Choroid plexus epithelial cell (primary cell): ENCODE measurements around the gene NQO2.

Source experiments
- DNase-seq: peaks from one replicate; pipeline ENCODE4 v3.0.0-alpha.2; 2010; ENCODE audit warnings: low read depth
- H3K4me3 ChIP-seq: 2 replicates; pipeline ENCODE4 v1.5.1; 2011; ENCODE audit warnings: low read depth, mild to moderate bottlenecking, control low read depth, low read length, moderate library complexity
- TF ChIP-seq, protein P1 (sequence below): conservative IDR thresholded peaks from 2 replicates; pipeline ENCODE4 v1.5.1; 2011; ENCODE audit warnings: low read depth, mild to moderate bottlenecking, control low read depth, inconsistent platforms, low read length, moderate library complexity

NQO2 gene

DNA sequence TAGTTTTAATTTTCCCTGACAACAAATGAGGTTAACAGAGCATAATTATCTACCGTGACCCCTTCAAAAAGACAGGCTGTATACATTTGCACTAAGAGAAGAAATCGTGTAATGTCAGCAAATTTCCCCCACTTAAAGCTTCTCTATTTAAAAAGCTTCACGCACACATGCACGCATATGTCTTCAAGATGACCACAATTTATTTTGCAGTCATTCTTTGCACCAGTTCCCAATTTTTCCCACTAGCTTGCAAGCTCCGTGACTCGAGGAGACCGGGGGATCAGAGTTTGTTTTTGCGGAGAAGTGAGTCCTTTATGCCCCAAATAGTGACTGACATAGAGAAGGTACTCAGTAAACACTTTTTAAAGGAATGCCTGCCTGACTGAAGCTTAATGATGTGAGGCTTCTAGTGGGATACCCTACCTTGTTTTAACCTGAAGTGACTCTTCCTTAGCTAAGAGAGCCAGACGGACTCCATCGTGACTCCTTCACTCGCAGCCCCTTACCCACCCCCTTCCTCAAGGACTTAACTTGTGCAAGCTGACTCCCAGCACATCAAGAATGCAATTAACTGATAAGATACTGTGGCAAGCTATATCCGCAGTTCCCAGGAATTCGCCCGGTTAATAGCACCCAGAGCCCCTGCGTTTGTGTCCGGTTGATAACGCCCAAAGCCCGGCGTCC is 9.3 kb upstream of the NQO2 start:
- H3K4me3 ChIP-seq = peak overlapping the region; percentile 77
- TF ChIP-seq, protein P1, sequence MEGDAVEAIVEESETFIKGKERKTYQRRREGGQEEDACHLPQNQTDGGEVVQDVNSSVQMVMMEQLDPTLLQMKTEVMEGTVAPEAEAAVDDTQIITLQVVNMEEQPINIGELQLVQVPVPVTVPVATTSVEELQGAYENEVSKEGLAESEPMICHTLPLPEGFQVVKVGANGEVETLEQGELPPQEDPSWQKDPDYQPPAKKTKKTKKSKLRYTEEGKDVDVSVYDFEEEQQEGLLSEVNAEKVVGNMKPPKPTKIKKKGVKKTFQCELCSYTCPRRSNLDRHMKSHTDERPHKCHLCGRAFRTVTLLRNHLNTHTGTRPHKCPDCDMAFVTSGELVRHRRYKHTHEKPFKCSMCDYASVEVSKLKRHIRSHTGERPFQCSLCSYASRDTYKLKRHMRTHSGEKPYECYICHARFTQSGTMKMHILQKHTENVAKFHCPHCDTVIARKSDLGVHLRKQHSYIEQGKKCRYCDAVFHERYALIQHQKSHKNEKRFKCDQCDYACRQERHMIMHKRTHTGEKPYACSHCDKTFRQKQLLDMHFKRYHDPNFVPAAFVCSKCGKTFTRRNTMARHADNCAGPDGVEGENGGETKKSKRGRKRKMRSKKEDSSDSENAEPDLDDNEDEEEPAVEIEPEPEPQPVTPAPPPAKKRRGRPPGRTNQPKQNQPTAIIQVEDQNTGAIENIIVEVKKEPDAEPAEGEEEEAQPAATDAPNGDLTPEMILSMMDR = no peak
- DNase-seq = peak; percentile 60

DNA sequence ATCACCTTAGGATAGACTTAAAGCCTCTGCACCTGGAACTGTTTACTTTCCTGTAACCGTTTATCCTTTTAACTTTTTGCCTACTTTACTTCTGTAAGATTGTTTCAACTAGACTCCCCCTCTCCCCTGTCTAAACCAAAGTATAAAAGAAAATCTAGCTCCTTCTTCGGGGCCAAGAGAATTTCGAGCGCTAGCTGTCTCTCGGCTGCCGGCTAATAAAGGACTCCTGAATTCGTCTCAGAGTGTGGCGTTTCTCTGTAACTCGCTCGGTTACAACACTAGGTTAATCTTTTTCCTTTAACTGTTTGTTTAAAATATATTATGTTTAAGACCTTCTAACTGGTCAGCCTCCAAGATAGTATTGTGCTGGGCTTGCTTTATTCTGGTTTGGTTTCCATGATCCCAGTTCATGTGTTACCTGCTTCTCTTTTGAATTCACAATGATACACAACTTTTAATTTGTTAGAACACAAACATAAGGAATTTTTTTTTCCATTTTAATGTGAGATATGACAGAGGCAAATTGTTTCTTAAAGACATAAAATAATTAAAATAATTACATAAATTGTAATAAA is 8.7 kb upstream of the NQO2 start:
- TF ChIP-seq, protein P1 = no peak
- peak overlapping the region; percentile 77 for H3K4me3 ChIP-seq
- no peak for DNase-seq

DNA sequence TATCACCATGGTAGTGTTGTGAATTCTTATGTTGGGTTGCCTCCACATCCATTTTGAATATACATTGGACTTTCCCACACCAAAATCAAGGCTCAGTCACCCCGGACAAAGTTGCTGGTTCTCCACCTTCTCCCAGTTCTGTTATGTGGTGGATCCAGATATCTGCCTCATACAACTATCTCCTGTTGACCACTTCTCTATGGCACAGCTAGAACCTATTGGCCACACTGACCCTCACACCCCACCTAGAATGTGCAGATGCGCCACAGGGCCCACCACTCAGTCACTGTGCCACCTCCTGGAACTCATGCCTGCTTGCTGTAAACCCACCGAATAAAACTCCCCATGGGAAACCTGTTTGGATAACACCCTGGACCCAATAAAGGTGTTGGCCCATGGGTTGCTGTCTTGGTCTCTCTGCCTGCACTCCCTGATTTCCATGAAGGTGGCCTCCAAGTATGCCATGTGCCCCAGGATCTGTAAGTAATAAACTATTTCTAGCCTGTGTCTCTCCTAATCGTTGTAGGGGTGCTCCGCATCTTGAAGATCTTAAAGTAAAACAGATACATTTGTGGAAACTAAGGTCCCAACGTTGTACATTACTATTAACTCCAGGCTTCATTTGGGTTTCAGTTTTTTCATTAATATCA is 7.2 kb upstream of the NQO2 start:
- DNase-seq = no peak
- H3K4me3 ChIP-seq = no peak overlapping the region
- TF ChIP-seq, protein P1 = no peak

DNA sequence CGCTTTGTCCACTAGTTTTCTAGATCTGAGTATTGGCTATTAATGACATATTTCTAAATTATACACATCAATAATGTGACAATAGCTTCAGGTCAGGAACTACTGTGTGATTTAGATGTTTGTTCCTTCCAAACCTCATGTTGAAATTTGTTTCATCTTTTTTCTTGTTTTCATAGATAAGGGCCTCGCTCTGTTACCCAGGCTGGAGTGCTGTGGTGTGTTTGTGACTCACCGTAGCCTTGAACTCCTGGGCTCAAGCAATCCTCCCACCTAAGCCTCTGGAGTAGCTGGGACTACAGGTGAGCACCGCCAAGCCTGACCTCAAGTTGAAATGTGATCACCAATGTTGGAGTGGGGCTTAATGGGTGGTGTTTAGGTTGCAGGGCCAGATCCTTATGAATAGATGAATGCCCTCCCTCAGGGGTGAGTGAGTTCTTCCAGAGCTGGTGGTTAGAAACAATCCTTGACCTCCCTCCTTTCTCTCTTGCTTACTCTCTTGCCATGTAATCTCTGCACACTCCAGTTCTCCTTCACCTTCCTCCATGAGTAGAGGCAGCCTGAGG is 5.9 kb upstream of the NQO2 start:
- TF ChIP-seq, protein P1 = no peak
- no peak for DNase-seq
- H3K4me3 ChIP-seq = no peak overlapping the region

DNA sequence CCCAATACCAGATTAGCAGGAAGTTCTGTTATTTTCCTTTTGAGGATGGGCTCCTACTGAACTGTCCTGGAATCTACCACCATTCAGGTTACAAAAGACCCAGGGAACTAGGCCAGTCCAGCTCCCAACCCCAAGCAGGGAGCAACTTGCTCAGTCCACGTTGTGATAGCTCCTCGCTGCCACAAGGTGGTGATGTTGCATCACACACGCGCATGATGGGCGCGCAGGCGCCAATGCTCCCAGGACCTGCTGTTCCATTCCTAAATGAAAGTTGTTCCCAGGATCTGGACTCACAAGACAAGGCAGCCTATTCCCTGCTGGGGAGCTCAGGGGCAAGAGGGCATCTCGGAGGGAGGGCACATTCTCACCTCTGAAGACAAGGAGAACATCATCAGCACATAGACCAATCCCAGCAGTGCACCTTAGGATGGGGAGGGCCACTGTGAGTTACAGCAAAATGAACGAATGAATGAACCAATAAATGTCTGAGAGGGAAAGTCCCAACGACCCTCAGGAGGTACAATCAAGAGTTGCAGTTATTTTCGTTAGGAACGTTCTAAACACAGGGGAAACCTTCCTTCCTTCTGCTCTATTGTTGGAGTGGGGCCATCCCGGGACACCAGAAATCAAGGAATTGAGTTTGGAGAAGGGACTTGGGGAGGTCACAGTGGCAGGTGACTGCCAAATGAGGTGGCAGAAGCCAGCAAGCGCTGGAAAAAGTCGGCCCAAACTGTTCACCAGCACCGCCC is 1.3 kb upstream of the NQO2 start:
- DNase-seq = peak; percentile 30
- TF ChIP-seq, protein P1 = peak; percentile 54
- H3K4me3 ChIP-seq = peak overlapping the region; percentile 66

DNA sequence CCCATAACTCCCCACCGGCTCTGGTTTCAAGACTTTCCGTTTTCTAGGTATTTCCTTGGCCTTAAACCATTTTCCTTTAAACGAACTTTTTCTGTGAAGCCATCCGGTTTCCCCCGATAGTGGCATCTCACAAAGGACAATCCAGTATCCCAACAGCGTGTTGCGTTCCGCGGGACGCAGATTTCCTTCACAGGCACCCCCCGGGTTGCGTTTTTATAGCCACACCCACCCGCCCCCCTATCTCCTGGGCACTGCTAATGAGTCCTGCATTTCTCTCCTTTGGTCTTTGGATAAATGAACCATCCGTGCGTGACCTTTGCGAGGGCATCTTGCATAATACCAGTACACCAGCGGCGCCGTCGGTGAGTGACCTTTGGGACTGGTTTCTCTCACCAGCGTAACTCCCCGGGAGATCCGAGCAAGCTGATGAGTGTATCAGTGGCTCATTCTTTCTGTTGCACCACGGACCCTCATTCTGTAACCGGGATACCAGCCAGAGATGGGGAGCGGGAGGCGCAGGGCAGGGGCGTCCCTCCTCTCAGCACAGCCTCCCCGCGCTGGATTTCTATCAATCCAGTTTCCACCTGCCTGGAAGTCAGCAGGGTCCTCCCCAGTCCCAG is 586 bp upstream of the NQO2 start:
- DNase-seq = peak; percentile 88
- H3K4me3 ChIP-seq = peak overlapping the region; percentile 66
- TF ChIP-seq, protein P1 = no peak
